NCI-H1930 (cell line): ENCODE measurements around the gene RASSF3.
"Not testable (repeated sequence)": the region's sequence is repeated elsewhere in the genome, so short reads cannot be mapped to it uniquely, and the experiment has no call there.

Source experiments
- DNase-seq, 2 experiments: peaks; one replicate each; lab custom pipeline; 2025; lab: John Stamatoyannopoulos, UW

RASSF3 gene, protein sequence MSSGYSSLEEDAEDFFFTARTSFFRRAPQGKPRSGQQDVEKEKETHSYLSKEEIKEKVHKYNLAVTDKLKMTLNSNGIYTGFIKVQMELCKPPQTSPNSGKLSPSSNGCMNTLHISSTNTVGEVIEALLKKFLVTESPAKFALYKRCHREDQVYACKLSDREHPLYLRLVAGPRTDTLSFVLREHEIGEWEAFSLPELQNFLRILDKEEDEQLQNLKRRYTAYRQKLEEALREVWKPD

DNA sequence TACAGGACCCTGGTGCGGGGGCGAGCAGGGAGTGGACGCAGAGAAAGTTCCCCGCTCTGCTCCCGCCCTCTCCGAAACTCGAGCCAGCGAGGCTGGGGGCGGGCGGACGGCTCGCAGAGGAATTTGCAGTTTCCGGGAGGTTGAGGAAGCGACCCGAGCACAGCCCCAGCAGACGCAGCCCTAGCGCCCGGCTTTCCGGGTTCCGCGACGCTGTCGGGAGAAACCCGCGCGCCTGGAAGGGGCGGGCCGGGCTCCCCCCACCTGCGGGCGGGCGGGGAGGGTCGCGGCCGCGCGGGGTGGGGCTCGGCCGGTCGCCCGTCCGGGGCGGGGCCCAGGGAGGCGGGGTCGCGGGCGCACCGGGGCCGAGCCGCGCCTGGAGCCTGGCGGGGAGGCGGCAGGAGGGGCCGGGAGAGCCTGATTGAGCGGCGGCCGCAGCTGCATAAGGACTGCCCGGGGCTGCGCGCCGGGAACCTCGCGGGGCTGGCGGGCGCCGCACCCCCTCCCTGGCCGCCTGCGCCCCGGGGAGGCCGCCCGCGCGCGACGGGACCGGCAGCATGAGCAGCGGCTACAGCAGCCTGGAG lies at the start of gene RASSF3:
Gene RASSF3 (plus strand): TSS at position 417 of the 581 bp plus-strand sequence. CDS start 138 bp downstream, at position 555.
- DNase-seq = peak in 1 of 2 experiments; percentile 47

DNA sequence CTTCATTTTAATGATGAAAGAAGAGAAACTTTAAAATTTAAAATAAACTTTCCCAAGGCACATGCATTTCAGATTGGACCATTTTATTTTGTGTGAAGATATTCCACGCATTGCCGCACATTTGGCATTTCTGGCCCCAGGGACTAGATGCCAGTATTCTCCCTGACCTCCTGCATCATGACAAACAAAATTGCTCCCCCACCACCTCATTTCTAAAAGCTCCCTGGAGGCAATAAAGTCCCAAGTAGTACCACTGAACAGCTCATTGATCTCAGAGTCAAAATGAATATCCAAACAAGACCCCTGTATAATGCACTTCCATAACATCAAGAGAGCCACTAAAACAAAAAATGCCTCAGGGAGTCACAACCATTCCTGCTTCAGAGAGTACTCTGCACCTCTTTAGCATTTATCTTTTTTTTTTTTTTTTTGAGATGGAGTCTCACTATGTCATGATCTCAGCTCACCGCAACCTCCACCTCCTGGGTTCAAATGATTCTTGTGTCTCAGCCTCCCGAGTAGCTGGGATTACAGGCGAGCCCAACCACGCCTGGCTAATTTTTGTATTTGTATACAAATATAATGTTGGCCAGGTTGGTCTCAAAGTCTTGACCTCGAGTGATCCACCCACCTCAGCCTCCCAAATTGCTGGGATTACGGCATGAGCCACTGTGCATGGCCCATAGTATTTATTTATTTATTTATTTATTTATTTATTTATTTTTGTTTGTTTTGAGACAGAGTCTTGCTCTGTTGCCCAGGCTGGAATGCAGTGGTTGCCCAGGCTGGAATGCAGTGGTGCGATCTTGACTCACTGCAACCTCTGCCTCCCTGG lies 48.8 kb upstream of the RASSF3 start:
- DNase-seq = no peak

DNA sequence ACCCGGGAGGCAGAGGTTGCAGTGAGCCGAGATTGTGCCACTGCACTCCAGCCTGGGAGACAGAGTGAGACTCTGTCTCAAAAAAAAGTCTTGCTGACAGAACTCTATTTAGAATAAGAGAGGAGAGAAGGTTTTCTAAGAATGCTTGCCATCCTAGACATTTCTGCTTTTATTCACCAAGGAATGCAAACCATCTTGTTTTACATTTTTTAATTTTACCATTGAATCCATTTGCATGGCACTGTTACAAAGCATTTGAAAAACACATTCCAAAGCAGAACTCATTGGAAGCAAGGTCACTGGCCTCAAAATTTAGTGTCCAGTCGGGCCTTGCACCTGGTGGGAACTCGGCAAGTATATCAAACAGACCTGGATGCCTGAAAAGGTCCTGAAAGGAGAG lies 44.2 kb upstream of the RASSF3 start:
- DNase-seq = no peak

DNA sequence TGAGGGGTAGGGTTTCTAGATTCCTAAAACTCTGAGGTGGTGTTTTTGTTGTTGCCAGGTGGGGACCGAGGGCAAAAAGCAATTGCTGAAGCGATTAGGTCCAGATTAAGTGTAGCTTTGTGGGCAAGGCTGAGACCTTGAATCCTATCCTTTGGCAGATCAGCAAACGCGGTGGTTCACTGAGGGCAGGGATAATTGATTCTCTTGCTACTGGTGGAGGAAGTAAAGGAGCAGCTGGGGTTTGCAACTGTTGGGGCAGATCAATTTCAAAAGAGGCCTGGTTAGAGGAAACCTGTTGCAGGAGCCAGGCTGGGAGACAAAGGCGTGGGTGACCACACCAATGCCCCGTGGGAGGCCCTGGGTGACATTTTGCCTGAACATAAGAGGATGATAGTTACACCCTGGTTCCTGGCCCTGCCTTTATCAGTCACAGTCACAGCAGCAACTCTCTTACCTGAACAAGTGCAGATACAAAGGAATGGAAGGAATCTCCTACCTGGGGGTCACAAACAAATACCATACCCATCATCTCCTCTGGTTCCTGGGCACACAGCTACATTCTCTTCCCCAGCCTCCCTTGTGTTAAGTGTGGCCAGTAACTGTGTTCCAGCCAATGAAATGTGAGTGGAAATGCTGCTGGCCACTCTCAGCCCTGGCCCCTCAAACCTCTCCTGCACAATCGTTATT lies 43.3 kb upstream of the RASSF3 start:
- DNase-seq = no peak

DNA sequence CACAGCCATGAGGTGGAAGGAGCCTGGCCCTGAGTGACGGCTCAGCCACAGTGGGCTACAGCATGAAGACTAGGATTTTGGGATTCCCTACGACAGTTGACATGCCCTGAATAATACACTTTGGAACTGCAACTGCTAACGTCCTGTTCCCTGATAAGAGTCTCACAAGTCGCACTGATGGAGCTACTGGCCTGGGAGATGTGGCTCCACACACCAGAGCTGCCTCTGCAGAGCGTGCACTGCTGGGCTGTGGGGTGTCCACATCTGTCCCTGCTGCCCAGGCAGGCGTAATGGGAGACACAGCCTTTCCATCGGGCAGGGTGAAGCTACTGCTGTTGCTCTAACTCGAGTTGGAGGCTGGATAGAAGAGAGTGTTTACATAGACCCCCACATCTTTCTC lies 42.7 kb upstream of the RASSF3 start:
- DNase-seq = no peak

DNA sequence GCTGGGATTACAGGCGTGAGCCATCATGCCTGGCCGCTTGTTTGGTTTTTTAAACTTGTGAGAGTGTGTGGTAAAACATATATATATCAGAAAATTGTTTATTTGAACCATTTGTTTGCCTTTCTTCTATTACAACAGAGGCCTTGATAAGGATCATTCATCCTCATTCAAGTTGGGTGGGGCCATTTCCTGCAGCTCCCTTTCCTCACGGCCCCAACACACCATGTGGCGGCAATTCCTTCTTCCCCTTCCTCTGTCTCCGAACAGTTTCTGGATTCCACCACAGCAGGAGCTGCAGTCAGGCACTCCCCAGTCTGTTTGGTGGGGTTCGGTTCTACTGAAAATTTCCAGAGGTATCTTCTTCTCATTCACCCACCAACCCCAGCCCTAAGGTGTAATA lies 42.0 kb upstream of the RASSF3 start:
- DNase-seq = no peak

DNA sequence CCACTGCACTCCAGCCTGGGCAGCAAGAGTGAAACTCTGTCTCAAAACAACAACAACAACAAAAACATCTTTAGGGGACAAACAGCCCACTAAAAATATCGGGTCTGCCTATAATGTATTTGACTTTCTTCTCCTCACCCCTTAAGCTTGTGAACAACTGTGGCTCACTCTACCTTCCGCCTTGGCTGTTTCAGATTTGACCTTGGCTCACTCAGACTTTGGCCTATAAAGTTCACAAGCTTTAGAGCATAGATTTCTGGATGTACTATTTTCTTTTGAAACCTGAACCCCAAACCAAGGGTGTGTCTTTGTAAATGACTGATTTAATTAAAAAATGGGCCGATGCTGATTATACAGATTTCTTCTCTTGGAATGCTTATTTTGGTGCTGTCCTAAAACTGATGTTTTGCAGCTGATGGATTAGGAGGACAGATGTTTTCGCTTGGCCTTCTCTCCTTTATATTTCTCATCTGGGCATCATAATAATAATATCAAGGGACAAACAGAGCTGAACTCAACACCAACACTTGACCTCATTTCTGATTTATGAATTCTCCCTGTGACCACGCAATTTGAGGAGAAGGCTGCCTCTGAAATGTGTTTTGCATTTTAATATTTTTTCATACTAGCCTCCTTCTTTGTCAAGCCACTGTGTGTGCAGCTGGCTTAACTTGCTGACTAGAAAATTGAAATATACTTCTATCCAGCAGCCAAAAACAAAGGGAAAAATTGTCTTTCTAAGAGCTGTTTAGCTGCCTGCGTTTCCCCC lies 40.2 kb upstream of the RASSF3 start:
- DNase-seq = no peak

DNA sequence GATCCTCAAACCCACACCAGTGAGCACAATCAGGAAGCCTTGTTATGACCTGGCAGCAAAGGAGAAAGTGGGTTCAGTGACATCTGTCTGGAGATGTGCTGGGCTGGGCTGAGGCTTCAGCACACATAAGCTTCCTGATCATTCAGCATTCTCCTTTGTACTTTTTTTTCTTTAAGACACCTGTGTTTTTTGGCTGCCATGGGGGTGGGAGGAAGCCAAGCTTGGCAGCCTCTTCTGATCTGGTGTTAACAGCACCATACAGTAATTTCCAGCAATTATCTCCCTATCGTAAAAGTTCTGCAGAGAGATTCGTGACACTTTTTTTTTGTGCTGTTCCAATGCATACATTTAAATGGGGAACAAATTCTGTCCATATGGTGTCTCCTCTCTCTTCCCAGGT lies 38.9 kb upstream of the RASSF3 start:
- no peak for DNase-seq

DNA sequence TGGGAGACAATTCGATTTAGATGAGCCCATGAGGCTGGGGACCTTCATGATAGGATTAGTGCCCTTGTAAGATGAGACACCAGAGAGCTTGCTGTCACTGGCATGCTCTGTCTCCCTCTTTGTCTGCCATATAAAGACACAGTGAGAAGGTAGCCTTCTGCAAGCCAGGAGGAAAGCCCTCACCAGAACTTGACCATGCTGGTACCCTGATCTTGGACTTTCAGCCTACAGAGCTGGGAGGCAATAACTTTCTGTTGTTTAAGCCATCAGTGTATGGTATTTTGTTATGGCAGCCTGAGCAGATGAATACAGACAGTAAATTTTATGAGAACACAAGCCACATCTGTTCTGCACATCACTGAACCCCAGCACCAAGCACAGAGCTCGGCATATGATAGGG lies 38.1 kb upstream of the RASSF3 start:
- DNase-seq = no peak

DNA sequence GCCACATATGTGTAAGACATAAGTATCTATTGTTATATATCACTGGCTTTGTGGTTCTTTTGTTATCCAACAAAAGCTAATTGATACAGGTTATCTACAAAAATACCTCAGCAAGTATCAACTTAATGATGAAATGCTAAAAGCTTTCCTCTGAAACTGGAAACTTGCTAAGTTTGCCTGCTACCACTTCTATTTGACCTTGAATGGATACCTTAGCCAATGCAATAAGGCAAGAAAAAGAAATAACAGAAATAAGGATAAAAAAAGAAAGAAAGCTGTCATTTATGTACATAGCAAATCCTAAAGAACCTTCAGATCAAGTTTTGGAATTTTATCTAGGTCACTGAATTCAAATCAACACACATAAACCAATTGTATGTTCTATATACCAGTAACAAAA lies 35.5 kb upstream of the RASSF3 start:
- DNase-seq = no peak

DNA sequence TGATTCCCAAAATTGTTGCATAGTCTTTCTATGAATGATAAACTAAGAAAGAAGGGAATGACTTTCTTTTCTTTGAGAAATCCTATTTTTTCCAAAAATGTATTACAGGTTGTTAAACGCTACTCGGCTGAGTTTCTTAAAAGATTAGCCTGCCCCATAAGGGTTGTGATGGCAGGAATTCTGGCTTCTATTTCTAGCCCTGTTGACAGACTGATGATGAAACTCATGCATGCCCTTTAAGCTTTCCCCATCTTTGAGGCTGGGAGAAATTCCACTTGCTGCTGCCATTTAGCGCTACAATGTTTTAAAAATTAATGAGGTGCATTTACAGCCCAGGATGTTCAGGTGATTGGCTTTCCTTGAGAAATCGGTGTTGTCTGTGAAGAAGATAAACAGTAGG lies 33.2 kb upstream of the RASSF3 start:
- DNase-seq = no peak

DNA sequence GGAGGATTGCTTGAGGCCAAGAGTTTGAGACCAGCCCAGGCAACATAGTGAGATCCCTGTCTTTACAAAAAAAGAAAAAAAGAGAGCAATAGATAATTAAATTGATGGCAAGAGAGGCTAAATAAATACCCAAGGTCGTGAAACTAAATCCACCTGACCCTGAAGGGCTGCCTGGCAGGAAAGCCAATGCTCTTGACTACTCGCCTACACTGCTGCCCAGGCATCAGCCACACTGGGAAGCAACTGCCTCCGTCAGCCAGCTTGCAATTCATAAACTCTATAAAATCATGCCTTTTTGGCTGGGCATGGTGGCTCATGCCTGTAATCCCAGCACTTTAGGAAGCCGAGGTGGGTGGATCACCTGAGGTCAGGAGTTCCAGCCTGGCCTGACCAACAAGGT lies 31.7 kb upstream of the RASSF3 start:
- DNase-seq = no peak

DNA sequence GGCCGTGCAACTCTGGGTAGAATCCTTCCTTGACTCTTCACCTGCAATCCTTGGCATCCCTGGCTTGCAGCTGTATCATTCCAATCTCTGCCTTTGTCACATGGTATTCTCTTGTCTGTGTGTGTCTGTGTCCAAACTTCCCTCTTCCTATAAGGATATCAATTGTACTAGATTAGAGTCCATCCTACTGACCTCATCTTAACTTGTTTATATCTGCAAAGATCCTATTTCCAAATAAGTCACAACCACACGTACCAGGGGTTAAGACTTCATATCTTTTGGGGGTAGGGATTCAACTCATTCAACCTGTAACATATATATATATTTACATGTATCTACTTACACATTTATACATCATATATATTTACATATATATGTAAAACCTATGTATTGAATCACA lies 29.6 kb upstream of the RASSF3 start:
- no peak for DNase-seq

DNA sequence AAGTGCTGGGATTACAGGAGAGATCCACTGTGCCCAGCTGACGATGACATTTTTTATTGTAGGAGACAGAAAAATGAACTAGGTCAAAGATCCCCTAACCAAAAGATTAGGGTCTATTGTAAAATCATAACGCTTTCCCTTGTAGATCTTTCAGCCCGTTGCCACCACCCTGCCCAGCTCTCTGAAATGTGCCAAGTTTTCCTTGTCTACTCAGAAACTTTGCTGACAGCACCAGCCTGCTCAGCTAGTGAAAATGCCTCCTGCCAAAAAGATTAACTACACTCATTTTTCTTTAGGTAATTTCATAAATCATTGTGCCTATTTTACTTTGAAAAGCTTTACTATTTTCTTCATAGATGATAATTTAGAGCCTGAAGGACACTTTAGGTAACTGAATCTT lies 28.2 kb upstream of the RASSF3 start:
- DNase-seq = no peak

DNA sequence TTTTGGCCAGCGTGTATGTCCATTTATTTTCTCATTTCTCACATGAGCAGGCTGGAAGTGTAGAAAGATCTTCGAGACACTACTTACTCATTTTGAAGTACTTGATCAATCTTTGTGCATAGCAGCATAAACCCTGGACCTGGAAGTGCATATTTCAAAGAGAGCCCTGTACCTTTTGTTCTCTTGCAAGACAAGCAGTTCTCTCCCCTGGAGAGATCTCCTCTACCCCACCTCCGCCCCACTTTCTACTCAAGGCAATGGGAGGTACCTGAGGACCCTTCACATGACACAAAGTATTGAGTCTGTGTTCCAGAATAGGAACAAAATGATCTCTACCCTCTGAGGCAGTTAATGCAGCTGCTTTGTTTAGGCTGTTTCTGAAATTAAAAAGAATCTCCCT lies 27.4 kb upstream of the RASSF3 start:
- DNase-seq = no peak

DNA sequence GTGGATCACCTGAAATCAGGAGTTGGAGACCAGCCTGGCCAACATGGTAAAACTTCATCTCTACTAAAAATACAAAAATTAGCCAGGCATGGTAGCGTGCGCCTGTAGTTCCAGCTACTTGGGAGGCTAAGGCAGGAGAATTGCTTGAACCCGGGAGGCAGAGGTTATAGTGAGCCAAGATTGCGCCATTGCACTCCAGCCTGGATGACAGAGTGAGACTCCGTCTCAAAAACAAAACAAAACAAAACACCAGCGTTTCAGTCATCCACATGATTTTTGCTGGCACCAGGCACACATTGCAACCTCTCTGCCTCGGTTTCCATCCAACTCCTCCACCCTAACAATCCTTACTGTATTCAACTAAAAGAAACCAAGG lies 26.9 kb upstream of the RASSF3 start:
- not testable (repeated sequence) for DNase-seq

DNA sequence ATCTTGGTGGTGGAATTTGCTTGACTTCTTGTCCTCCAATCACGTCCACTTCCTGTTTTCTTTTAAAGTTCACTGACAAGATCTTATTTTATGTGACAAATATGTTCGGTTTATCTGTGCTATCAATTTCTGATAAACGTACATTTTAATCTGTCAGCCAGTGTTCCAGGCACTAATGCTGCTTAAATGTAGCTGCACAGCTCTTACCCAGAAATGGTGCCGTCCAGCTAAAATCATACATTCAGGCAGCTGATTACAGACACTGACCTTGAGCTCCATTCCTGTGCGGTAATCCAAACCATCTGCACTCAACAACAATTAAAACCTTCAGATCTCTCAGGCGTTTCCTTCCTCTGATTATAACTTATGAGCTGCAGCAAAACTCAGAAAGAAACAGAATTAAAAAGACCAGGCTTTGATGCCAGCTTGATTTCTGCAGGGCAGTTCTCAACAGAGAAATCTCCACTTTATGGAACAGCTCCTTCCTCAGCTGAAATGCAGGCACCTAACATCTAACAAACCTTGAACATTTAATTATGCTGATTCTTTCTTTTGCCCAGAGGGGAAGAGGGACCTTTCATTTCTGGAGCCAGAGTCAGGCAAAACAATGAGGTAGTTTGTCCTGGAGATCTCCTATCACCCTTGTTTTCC lies 26.4 kb upstream of the RASSF3 start:
- no peak for DNase-seq

DNA sequence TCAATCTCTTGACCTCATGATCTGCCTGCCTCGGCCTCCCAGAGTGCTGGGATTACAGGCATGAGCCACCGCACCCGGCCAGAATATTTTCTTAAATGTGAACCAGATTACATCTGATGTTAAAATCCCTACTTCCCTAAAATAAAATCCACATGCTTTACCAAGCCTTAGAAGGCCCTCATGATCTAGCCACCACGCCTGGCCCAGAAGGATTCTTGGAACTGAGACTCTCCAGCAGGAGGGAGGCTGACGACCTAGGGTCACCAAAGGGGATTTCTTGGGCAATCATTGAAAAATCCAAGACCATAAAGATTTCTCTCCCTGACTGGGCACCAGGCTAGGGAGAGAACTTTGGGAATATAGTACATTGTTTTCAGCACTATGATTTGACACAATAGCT lies 25.2 kb upstream of the RASSF3 start:
- DNase-seq = no peak

DNA sequence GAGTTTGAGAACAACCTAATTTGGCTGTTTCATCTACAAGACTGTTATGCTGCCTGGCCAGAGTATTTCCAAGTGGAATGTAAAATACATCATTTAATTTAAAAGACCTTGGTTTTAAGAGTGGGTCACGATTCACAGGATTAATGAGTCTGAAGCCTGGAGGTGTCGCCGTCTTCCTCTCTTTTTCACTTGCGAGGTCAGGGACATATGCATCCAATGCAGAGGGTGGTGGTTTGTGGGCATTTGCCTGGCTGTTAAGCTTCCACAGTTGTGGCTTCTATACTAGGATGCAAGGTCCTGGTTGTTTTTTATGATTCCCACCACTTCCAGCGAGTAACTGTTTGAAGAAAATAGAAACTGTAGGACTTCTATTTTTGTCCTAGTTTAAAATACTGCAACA lies 22.8 kb upstream of the RASSF3 start:
- no peak for DNase-seq

DNA sequence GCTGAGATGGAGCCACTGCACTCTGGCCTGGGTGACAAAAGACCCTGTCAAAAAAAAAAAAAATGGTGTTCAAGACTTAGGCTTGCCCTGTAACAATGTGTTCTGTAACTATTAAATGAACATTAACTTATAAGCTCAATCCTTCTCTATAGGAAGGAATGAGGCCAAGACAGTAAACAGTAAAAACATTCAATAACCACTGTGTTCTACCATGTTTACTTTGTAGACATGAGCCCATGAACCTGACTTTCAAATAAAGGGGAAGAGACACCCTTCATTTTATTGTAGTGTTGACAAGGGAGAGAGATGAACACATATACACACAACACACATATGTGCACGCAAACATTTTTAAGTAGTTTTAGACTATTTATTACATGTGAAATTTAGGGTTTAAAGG lies 20.1 kb upstream of the RASSF3 start:
- no peak for DNase-seq
